ENCODE measurements around the gene APP. TPM values are rescaled to one million over a fixed set of nuclear protein-coding genes. Genes with fewer than 3 reads are reported as not detected.

Gene APP
- total RNA-seq, 3 donors from 2014 or later (not counting 1 experiment from before 2014, with no cell fraction given), result 5.1 to 10.6 (median 7.8) TPM

DNA sequence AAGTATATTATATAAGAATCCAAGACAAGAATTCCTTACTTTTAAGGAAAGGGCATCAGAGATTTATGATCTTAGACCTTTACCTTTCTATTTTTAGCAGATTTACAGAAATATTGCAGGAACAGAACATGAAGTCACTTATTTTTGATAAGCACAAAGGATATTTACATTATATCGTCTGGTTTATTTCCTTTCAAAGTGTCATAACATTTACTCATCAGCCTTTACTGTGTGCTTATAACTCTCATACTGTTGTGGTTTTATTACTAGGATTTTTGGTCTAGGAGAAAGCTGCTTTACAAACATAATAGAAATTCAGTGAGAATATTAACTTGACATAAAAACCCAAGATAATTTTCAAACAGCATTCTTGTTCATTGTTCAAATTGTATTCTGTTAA, 47.6 kb downstream of the APP start:
- Histone ChIP-seq H3K9me3 (ENCODE audit: control insufficient read depth, insufficient read depth, low read length) (no peaks in the 10 kb centered on the region), H3K27me3 (ENCODE audit: control insufficient read depth, insufficient read depth, low read length) (no peaks in the 10 kb centered on the region), H3K27ac (ENCODE audit: low read length) (no peak overlapping the region), H3K4me1 (ENCODE audit: control insufficient read depth, insufficient read depth, low read length) (no peaks in the 10 kb centered on the region), H3K36me3 (ENCODE audit: control insufficient read depth, insufficient read depth, low read length) (no peaks in the 10 kb centered on the region), H3K4me3 (ENCODE audit: low read length) (no peak overlapping the region)
- no peaks in the 10 kb centered on the region for H3K4me1 Mint-ChIP-seq
- DNase-seq (no peak), ATAC-seq (no peak)
- intact Hi-C loops (cut with micrococcal nuclease), result no loop called here
- no peak overlapping the region for H3K27ac Mint-ChIP-seq
- peaks cover 0 to 2% of the 10 kb centered on the region in 2 donors for H3K9me3 Mint-ChIP-seq
- no peak overlapping the region for H3K4me3 Mint-ChIP-seq
- no peaks in the 10 kb centered on the region for H3K36me3 Mint-ChIP-seq
- WGBS (ENCODE audit: insufficient coverage), result no CpG with 5 or more reads among the region's 1 CpG
- TF ChIP-seq, protein P1, sequence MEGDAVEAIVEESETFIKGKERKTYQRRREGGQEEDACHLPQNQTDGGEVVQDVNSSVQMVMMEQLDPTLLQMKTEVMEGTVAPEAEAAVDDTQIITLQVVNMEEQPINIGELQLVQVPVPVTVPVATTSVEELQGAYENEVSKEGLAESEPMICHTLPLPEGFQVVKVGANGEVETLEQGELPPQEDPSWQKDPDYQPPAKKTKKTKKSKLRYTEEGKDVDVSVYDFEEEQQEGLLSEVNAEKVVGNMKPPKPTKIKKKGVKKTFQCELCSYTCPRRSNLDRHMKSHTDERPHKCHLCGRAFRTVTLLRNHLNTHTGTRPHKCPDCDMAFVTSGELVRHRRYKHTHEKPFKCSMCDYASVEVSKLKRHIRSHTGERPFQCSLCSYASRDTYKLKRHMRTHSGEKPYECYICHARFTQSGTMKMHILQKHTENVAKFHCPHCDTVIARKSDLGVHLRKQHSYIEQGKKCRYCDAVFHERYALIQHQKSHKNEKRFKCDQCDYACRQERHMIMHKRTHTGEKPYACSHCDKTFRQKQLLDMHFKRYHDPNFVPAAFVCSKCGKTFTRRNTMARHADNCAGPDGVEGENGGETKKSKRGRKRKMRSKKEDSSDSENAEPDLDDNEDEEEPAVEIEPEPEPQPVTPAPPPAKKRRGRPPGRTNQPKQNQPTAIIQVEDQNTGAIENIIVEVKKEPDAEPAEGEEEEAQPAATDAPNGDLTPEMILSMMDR (IDR thresholded peaks at IDR 0.05), result no peak
- H3K27me3 Mint-ChIP-seq (ENCODE audit: low read depth in 2 of 2), result no peaks in the 10 kb centered on the region

DNA sequence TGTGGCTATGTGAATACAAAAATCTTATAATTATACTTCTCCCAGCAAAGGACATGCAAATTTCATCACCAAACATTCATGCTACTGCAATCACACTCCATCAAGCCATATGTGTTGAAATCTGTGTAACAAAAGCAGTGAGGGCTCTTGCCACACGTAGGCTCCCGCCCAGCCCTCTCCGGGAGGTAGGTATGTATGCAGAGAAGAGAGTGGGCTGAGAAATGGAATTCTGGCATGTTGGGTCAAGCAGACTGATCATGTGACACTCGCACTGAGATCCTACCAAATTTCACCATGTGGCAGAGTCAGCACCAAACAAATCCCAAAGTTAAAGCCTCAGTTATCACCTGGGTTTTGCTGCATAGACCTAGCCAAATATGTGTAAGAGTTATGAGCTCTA, 49.7 kb downstream of the APP start:
- H3K4me3 ChIP-seq (ENCODE audit: low read length), result no peak overlapping the region
- ATAC-seq (no peak), DNase-seq (no peak)
- H3K27me3 Mint-ChIP-seq (ENCODE audit: low read depth in 2 of 2), result no peaks in the 10 kb centered on the region
- peaks cover 0 to 2% of the 10 kb centered on the region in 2 donors for H3K9me3 Mint-ChIP-seq
- H3K27ac ChIP-seq (ENCODE audit: low read length), result no peak overlapping the region
- TF ChIP-seq, protein P1 (IDR thresholded peaks at IDR 0.05), result no peak
- H3K9me3 ChIP-seq (ENCODE audit: control insufficient read depth, insufficient read depth, low read length), result no peaks in the 10 kb centered on the region
- H3K36me3 ChIP-seq (ENCODE audit: control insufficient read depth, insufficient read depth, low read length), result no peaks in the 10 kb centered on the region
- intact Hi-C loops (cut with micrococcal nuclease), result no loop called here
- no peaks in the 10 kb centered on the region for H3K4me1 ChIP-seq (ENCODE audit: control insufficient read depth, insufficient read depth, low read length)
- H3K27ac Mint-ChIP-seq, result no peak overlapping the region
- no peaks in the 10 kb centered on the region for H3K36me3 Mint-ChIP-seq
- 98% methylated on average over 4 of the region's 4 CpGs for WGBS (ENCODE audit: insufficient coverage)
- no peak overlapping the region for H3K4me3 Mint-ChIP-seq
- no peaks in the 10 kb centered on the region for H3K27me3 ChIP-seq (ENCODE audit: control insufficient read depth, insufficient read depth, low read length)
- H3K4me1 Mint-ChIP-seq, result no peaks in the 10 kb centered on the region

DNA sequence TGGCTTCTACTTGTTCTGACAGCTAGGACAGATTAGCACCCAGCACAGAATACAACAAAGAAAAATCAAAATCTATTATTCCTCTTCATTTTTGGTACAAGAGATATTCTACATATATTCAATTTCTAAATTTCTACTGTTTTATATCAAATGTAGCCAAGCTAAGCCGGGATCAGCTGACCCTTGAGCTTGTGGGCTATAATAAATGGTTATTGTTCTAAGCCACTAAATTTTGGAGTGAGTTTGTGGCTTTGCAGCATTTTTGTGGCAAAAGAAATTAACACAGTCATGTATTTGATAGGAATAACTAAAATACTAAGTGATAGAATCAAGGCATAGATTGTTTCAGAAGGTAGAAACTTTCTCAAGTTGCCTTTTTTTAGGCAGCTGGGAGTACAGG, 50.7 kb downstream of the APP start:
- Histone ChIP-seq H3K27me3 (ENCODE audit: control insufficient read depth, insufficient read depth, low read length) (no peaks in the 10 kb centered on the region), H3K9me3 (ENCODE audit: control insufficient read depth, insufficient read depth, low read length) (no peaks in the 10 kb centered on the region), H3K27ac (ENCODE audit: low read length) (no peak overlapping the region), H3K36me3 (ENCODE audit: control insufficient read depth, insufficient read depth, low read length) (no peaks in the 10 kb centered on the region), H3K4me1 (ENCODE audit: control insufficient read depth, insufficient read depth, low read length) (no peaks in the 10 kb centered on the region), H3K4me3 (ENCODE audit: low read length) (no peak overlapping the region)
- Mint-ChIP-seq H3K4me1 (no peaks in the 10 kb centered on the region), H3K4me3 (no peak overlapping the region), H3K27ac (no peak overlapping the region), H3K36me3 (no peaks in the 10 kb centered on the region), H3K9me3 (peaks cover 0 to 2% of the 10 kb centered on the region in 2 donors), H3K27me3 (ENCODE audit: low read depth in 2 of 2) (no peaks in the 10 kb centered on the region)
- intact Hi-C loops (cut with micrococcal nuclease), result no loop called here
- WGBS (ENCODE audit: insufficient coverage), result 79% methylated on average over 1 of the region's 1 CpG
- no peak for ATAC-seq
- DNase-seq, result no peak
- TF ChIP-seq, protein P1 (IDR thresholded peaks at IDR 0.05), result no peak

DNA sequence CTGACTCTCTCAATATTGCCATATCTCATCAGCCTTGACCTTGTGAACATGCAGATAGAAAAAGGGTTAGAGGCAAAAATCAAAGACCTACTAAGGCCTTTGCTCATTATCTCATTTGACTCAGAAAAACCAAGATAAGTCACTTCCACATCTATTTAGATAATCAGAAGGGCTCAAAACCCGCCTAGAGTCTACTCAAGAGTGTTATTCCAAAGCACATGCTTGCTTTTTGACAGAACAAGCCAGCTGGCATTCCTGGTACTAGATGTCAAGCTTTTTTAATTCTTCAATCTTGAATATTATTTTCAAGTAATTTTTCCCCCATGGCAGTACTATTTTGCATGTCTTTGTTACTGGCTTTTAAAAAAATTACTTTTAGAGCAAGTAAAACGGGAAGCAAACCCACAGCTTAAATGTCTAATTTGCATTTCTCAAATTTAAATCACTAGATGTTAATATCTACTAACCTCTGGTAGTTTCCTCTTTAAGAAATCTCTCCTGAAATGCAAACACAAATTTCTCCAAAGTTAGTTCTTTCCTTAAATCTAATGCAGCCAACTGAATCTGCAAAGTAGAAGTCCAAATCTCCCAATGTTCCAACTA, 51.5 kb downstream of the APP start:
- Histone ChIP-seq H3K27ac (ENCODE audit: low read length) (no peak overlapping the region), H3K27me3 (ENCODE audit: control insufficient read depth, insufficient read depth, low read length) (no peaks in the 10 kb centered on the region), H3K36me3 (ENCODE audit: control insufficient read depth, insufficient read depth, low read length) (no peaks in the 10 kb centered on the region), H3K9me3 (ENCODE audit: control insufficient read depth, insufficient read depth, low read length) (no peaks in the 10 kb centered on the region), H3K4me1 (ENCODE audit: control insufficient read depth, insufficient read depth, low read length) (no peaks in the 10 kb centered on the region), H3K4me3 (ENCODE audit: low read length) (no peak overlapping the region)
- Mint-ChIP-seq H3K36me3 (no peaks in the 10 kb centered on the region), H3K9me3 (no peaks in the 10 kb centered on the region), H3K27me3 (ENCODE audit: low read depth in 2 of 2) (no peaks in the 10 kb centered on the region), H3K4me1 (no peaks in the 10 kb centered on the region), H3K4me3 (no peak overlapping the region), H3K27ac (no peak overlapping the region)
- WGBS (ENCODE audit: insufficient coverage), result 47% methylated on average over 2 of the region's 2 CpGs
- ATAC-seq, result no peak
- intact Hi-C loops (cut with micrococcal nuclease), result no loop called here
- TF ChIP-seq, protein P1 (IDR thresholded peaks at IDR 0.05), result no peak
- no peak for DNase-seq
